ENCODE results near the gene FUT3.

Gene FUT3

DNA sequence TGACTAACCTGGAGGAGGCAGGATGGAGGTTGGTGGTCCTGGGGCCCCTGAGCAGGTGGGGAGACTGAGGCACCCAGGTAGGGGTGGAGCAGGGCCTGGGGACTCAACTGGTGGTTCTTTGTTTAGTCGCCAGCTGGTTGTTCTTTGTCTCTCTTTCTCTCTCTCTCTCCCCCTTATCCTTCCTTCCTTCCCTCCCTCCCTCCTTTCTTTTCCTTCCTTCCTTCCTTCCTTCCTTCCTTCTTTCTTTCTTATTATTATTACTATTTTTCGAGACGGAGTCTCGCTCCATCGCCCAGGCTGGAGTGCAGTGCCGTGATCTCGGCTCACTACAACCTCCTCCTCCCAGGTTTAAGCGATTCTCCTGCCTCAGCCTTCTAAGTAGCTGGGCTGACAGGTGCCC, 53.0 kb downstream of the FUT3 start:
- DNase-seq (ENCODE audit: low read depth), result no peak
- H3K4me3 ChIP-seq (ENCODE audit: control insufficient read depth, low read depth, low read length), result no peak overlapping the region
- TF ChIP-seq, protein P1, sequence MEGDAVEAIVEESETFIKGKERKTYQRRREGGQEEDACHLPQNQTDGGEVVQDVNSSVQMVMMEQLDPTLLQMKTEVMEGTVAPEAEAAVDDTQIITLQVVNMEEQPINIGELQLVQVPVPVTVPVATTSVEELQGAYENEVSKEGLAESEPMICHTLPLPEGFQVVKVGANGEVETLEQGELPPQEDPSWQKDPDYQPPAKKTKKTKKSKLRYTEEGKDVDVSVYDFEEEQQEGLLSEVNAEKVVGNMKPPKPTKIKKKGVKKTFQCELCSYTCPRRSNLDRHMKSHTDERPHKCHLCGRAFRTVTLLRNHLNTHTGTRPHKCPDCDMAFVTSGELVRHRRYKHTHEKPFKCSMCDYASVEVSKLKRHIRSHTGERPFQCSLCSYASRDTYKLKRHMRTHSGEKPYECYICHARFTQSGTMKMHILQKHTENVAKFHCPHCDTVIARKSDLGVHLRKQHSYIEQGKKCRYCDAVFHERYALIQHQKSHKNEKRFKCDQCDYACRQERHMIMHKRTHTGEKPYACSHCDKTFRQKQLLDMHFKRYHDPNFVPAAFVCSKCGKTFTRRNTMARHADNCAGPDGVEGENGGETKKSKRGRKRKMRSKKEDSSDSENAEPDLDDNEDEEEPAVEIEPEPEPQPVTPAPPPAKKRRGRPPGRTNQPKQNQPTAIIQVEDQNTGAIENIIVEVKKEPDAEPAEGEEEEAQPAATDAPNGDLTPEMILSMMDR (conservative IDR thresholded peaks at IDR 0.05; ENCODE audit: control insufficient read depth, insufficient read depth, low read depth, low read length), result no peak

DNA sequence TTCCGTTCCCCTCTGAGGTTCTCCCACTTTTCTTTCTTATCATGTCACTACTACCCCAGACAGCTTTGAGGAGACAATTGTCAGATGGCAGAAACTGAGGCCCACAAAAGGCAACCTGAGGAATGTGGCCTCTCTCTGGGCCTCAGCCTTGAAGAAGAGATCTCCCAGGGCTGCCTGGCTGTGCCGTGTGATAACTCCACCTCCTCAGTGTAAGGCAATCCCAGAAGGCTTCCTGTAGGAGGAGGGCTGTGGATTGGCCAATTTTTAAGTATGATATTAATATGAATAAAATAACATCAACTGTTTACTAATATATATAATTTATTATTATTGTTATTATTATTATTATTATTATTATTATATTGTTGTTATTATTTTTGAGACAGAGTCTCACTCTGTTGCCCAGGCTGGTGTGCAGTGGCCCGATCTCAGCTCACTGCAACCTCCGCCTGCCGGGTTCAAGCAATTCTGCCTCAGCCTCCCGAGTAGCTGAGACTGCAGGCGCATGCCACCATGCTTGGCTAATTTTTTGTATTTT, 55.8 kb downstream of the FUT3 start:
- TF ChIP-seq, protein P1 (conservative IDR thresholded peaks at IDR 0.05; ENCODE audit: control insufficient read depth, insufficient read depth, low read depth, low read length), result no peak
- DNase-seq (ENCODE audit: low read depth), result no peak

DNA sequence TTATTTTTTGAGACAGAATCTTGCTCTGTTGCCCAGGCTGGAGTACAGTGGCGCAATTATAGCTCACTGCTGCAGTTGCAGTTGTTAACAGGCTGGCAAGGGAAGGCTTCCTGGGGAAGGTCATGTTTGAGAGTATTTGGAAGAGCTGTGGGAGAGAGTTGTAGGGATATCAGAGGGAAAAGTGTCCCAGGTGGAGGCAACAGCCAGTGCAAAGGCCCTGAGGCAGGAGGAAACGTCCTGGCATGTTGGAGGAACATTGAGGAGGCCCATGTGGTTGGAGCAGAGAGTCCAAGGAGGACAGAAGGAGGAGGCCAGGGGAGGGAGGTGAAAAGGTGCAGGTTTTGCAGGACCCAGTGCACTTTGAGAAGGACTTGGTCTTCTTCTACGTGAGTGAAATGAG, 58.1 kb downstream of the FUT3 start:
- no peak overlapping the region for H3K4me3 ChIP-seq (ENCODE audit: control insufficient read depth, low read depth, low read length)
- TF ChIP-seq, protein P1 (conservative IDR thresholded peaks at IDR 0.05; ENCODE audit: control insufficient read depth, insufficient read depth, low read depth, low read length), result no peak
- DNase-seq (ENCODE audit: low read depth), result no peak

More for the DNA sequence above, 55.8 kb downstream of the FUT3 start:
- no peak overlapping the region for H3K4me3 ChIP-seq (ENCODE audit: control insufficient read depth, low read depth, low read length)
